ENCODE data around the gene NTNG2.

The NTNG2 gene

DNA sequence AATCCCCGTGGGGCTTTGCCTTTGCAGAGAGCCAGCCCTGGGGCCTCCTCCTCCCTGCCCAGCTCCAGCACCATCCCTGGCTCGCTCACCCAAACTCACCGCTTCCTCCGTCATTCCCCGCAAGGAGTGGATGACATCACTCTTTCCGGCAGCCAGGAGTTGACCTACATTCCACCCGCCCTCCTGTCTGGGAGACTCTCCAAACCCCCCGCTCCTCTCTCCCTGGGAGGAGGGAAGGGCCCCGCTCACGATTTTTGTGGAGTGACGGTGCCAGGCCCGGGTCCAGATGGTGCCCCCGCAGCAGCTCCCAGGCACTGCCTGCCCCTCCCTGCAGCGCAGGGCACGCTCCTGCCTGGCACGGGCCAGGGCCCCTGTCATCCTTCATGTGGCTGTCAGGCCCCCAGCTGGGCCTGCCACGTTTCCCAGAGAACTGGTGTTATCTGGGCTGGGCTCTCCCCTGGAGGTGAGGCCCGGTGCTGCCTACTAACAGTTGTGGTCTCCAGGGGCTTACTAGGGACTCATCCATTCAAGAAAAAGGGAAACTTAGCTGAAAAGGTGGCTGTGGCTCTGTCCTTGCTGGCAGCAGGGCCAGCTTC, 52.3 kb downstream of the NTNG2 start (continued):
- no peak for TF ChIP-seq ZNF19 (tag by site-specific recombination; IDR thresholded peaks at IDR 0.05; ENCODE audit: low read depth)
- no peak for TF ChIP-seq ZNF521 (tag by site-specific recombination; IDR thresholded peaks at IDR 0.05)
- no peak for TF ChIP-seq ZNF529 (tag by site-specific recombination; IDR thresholded peaks at IDR 0.05; ENCODE audit: insufficient replicate concordance)
- TF ChIP-seq OSR2 (tag by site-specific recombination; IDR thresholded peaks at IDR 0.05): peak; percentile 70; the same call in 1 of the 2 replicates
- TF ChIP-seq, protein P1, sequence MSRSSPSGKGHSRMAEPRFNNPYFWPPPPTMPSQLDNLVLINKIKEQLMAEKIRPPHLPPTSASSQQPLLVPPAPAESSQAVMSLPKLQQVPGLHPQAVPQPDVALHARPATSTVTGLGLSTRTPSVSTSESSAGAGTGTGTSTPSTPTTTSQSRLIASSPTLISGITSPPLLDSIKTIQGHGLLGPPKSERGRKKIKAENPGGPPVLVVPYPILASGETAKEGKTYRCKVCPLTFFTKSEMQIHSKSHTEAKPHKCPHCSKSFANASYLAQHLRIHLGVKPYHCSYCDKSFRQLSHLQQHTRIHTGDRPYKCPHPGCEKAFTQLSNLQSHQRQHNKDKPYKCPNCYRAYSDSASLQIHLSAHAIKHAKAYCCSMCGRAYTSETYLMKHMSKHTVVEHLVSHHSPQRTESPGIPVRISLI (tag by site-specific recombination; IDR thresholded peaks at IDR 0.05): no peak
- TF ChIP-seq ZNF501 (tag by site-specific recombination; IDR thresholded peaks at IDR 0.05): no peak
- TF ChIP-seq, protein P2, sequence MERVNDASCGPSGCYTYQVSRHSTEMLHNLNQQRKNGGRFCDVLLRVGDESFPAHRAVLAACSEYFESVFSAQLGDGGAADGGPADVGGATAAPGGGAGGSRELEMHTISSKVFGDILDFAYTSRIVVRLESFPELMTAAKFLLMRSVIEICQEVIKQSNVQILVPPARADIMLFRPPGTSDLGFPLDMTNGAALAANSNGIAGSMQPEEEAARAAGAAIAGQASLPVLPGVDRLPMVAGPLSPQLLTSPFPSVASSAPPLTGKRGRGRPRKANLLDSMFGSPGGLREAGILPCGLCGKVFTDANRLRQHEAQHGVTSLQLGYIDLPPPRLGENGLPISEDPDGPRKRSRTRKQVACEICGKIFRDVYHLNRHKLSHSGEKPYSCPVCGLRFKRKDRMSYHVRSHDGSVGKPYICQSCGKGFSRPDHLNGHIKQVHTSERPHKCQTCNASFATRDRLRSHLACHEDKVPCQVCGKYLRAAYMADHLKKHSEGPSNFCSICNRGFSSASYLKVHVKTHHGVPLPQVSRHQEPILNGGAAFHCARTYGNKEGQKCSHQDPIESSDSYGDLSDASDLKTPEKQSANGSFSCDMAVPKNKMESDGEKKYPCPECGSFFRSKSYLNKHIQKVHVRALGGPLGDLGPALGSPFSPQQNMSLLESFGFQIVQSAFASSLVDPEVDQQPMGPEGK (tag by site-specific recombination; IDR thresholded peaks at IDR 0.05): peak; percentile 99
- TF ChIP-seq, protein P3, sequence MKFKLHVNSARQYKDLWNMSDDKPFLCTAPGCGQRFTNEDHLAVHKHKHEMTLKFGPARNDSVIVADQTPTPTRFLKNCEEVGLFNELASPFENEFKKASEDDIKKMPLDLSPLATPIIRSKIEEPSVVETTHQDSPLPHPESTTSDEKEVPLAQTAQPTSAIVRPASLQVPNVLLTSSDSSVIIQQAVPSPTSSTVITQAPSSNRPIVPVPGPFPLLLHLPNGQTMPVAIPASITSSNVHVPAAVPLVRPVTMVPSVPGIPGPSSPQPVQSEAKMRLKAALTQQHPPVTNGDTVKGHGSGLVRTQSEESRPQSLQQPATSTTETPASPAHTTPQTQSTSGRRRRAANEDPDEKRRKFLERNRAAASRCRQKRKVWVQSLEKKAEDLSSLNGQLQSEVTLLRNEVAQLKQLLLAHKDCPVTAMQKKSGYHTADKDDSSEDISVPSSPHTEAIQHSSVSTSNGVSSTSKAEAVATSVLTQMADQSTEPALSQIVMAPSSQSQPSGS (tag by site-specific recombination; IDR thresholded peaks at IDR 0.05; ENCODE audit: low read depth): peak; percentile 99
- TF ChIP-seq, protein P4, sequence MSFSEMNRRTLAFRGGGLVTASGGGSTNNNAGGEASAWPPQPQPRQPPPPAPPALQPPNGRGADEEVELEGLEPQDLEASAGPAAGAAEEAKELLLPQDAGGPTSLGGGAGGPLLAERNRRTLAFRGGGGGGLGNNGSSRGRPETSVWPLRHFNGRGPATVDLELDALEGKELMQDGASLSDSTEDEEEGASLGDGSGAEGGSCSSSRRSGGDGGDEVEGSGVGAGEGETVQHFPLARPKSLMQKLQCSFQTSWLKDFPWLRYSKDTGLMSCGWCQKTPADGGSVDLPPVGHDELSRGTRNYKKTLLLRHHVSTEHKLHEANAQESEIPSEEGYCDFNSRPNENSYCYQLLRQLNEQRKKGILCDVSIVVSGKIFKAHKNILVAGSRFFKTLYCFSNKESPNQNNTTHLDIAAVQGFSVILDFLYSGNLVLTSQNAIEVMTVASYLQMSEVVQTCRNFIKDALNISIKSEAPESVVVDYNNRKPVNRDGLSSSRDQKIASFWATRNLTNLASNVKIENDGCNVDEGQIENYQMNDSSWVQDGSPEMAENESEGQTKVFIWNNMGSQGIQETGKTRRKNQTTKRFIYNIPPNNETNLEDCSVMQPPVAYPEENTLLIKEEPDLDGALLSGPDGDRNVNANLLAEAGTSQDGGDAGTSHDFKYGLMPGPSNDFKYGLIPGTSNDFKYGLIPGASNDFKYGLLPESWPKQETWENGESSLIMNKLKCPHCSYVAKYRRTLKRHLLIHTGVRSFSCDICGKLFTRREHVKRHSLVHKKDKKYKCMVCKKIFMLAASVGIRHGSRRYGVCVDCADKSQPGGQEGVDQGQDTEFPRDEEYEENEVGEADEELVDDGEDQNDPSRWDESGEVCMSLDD (tag by site-specific recombination; IDR thresholded peaks at IDR 0.05): peak; percentile 86
- peak; percentile 98 for TF ChIP-seq ZBTB21 (tag by site-specific recombination; IDR thresholded peaks at IDR 0.05)
- 0 out of 2 replicates have a peak, but pooled peaks have one; percentile 44 for TF ChIP-seq GLI4 (tag by site-specific recombination; IDR thresholded peaks at IDR 0.05)
- TF ChIP-seq SP2 (tag by site-specific recombination; IDR thresholded peaks at IDR 0.05): peak; percentile 70
- 0 out of 2 replicates have a peak, but pooled peaks have one; percentile 49 for TF ChIP-seq ZBTB8A (tag by site-specific recombination; IDR thresholded peaks at IDR 0.05)
- peak; percentile 69; the same call in 1 of the 2 replicates for TF ChIP-seq ZFHX2 (tag by site-specific recombination; conservative IDR thresholded peaks at IDR 0.05)
- TF ChIP-seq SCRT1 (tag by site-specific recombination; IDR thresholded peaks at IDR 0.05; ENCODE audit: borderline replicate concordance): no peak
- no peak for TF ChIP-seq ZNF214 (tag by site-specific recombination; IDR thresholded peaks at IDR 0.05; ENCODE audit: borderline replicate concordance)
- TF ChIP-seq HOXA7 (CRISPR knock-in tag; IDR thresholded peaks at IDR 0.05; ENCODE audit: borderline replicate concordance): no peak
- no peak for TF ChIP-seq ZNF571 (tag by site-specific recombination; IDR thresholded peaks at IDR 0.05)
- no peak for TF ChIP-seq ZNF23 (tag by site-specific recombination; IDR thresholded peaks at IDR 0.05; ENCODE audit: borderline replicate concordance)
- TF ChIP-seq ZNF658 (tag by site-specific recombination; IDR thresholded peaks at IDR 0.05): no peak
- TF ChIP-seq ZNF140 (tag by site-specific recombination; IDR thresholded peaks at IDR 0.05): no peak
- TF ChIP-seq ZNF394 (tag by site-specific recombination; IDR thresholded peaks at IDR 0.05; ENCODE audit: borderline replicate concordance): peak; percentile 82; the same call in 1 of the 2 replicates
- TF ChIP-seq ZNF654 (tag by site-specific recombination; IDR thresholded peaks at IDR 0.05; ENCODE audit: low read depth): no peak
- TF ChIP-seq BCL11A (tag by site-specific recombination; IDR thresholded peaks at IDR 0.05; ENCODE audit: low read depth): 0 out of 2 replicates have a peak, but pooled peaks have one; percentile 61
- TF ChIP-seq ZNF133 (tag by site-specific recombination; IDR thresholded peaks at IDR 0.05): no peak
- no peak for TF ChIP-seq ZNF146 (tag by site-specific recombination; IDR thresholded peaks at IDR 0.05)
- TF ChIP-seq ZNF211 (tag by site-specific recombination; IDR thresholded peaks at IDR 0.05; ENCODE audit: low read depth): no peak
- TF ChIP-seq, protein P5, sequence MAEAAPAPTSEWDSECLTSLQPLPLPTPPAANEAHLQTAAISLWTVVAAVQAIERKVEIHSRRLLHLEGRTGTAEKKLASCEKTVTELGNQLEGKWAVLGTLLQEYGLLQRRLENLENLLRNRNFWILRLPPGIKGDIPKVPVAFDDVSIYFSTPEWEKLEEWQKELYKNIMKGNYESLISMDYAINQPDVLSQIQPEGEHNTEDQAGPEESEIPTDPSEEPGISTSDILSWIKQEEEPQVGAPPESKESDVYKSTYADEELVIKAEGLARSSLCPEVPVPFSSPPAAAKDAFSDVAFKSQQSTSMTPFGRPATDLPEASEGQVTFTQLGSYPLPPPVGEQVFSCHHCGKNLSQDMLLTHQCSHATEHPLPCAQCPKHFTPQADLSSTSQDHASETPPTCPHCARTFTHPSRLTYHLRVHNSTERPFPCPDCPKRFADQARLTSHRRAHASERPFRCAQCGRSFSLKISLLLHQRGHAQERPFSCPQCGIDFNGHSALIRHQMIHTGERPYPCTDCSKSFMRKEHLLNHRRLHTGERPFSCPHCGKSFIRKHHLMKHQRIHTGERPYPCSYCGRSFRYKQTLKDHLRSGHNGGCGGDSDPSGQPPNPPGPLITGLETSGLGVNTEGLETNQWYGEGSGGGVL (tag by site-specific recombination; IDR thresholded peaks at IDR 0.05): peak; percentile 95
- no peak for TF ChIP-seq TRIM28 (IDR thresholded peaks at IDR 0.05; ENCODE audit: borderline replicate concordance, low read length)
- TF ChIP-seq ZNF791 (tag by site-specific recombination; IDR thresholded peaks at IDR 0.05): no peak
- TF ChIP-seq ZNF544 (tag by site-specific recombination; IDR thresholded peaks at IDR 0.05): no peak
- TF ChIP-seq ZNF560 (tag by site-specific recombination; IDR thresholded peaks at IDR 0.05; ENCODE audit: borderline replicate concordance): no peak
